Transverse colon (tissue), 4 donors: ENCODE data around the gene NBPF12.
"Not testable (repeated sequence)": the region's sequence is repeated elsewhere in the genome, so short reads cannot be mapped to it uniquely, and the experiment has no call there.

Source experiments
- CTCF ChIP-seq, 5 experiments: fragments of 200-600 bp in 3 of 5; fragments of 450-650 bp in 2 of 5; sonication (generic) in 3 of 5; IDR thresholded peaks; 1 replicate in 2 of 5; 2 replicates in 3 of 5; pipeline ENCODE4 v1.5.1; 2016 to 2017; ENCODE audit warnings: antibody characterized with exemption in 5 of 5, inconsistent platforms in 3 of 5, mild to moderate bottlenecking in 2 of 5, moderate library complexity in 1 of 5
- POLR2AphosphoS5 ChIP-seq, 3 donors: sonication (generic); formaldehyde crosslinking; IDR thresholded peaks; one replicate each; pipeline ENCODE4 v1.6.1; 2016; ENCODE audit warnings: antibody characterized with exemption in 3 of 3

GRCh38 chr1:146907565-146908261 lies 30.4 kb upstream of the NBPF12 start:
- not testable (repeated sequence) for TF ChIP-seq CTCF, POLR2AphosphoS5 (IDR thresholded peaks at IDR 0.05)
